HG03064 (cell line): ENCODE measurements around the gene IL4I1.

ENCODE experiments used
- ATAC-seq: cut with Tn5 transposase; IDR thresholded peaks from one replicate; pipeline ENCODE4 v1.9.1; 2021; ENCODE audit warnings: low read depth; ENCODE audit not compliant: unreplicated experiment

The IL4I1 gene

DNA sequence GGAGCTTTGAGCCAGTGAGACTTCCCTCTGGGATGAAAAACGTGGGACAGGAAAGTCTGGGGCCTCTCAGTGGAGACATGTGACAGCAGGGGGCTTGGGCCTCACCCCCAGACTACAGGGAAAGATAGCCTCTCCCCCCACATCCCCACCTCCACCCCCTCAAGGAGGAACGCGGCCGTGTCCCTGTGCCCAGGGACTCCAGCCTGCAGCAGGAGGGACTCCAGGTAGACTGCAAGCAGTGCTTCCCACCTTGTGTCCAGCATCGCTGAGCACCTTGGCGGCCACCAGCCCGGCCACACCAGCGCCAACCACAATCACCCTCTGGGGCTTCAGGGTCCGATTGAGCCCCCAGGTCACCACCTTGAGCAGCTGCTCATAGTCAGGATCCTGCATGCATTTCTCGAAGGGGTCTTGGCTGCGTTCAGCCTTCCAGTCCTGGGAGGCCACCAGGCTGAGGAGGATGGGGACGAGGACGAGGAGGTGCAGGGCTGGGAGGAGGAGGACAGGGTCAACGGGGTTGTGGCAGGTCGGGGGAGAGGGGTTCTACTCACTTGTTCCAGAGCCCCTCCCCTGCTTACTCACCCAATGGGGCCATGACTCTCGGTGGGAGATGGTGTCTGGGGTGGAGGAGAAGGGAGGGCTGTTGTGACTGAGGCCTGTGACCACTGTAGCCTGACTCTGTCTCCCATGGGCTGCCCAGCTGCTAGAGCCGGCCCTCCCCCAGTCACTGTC, 955 bp downstream of the IL4I1 start:
- no peak for ATAC-seq

DNA sequence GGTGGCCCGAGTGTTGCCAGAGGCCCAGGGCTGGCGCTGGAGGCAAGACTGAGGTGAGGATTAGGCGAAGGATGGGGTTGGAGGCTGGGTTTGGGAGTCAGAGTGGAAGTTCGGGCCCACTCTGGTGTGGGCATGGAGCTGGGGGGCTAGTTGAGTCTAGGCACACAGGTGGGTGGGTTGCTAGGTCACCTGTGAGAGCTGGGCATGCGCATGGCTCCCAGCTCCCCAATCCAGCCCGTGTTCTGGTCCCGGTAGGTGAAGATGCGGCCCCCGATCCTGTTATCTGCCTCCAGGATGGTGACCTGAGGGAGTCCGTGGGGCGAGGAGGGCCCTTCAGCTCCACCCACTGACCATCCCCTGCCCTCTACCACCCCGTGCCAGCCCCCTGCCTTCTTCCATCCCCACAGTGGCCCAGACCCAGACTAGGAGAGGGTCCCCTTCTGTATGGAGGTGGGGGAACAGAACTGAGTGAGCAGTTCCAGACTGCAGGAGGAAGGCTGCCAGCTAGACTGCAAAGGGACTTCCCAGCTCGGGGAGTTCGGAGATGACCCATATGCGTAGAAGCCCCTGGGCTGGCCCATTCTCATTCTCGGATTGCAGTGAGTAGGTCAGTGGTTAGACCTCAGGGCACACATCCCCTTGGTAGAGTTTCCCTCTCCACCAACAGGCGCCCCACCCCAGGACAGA, 1.7 kb downstream of the IL4I1 start:
- no peak for ATAC-seq

DNA sequence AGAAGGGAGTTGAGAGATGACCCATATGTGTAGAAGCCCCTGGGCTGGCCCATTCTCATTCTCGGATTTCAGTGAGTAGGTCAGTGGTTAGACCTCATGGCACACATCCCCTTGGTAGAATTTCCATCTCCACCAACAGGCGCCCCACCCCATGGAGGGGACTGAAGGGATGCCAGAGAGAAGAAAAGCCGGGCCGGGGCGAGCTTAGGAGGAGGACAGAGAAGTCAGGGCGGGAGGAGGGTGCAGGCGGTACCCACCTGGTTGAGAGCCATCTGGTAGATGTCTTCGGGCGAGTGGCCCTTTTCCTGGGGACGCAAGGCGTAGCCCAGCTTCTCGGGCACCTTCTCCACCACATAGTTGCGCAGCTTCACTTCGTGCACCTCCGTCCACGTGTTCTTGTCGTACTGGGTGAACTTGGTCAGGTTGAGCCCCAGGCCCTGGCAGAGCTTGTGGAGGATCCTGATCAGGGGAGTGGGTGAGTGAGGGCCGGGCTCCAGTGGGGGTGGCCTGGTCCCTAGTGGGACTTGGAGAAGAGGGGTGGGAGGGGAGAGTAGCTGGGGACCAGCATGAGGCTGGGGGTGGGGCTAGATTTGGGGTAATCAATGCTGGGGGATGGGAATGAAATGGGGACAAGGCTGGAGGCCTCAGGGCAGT, 2.5 kb downstream of the IL4I1 start:
- ATAC-seq, result no peak

DNA sequence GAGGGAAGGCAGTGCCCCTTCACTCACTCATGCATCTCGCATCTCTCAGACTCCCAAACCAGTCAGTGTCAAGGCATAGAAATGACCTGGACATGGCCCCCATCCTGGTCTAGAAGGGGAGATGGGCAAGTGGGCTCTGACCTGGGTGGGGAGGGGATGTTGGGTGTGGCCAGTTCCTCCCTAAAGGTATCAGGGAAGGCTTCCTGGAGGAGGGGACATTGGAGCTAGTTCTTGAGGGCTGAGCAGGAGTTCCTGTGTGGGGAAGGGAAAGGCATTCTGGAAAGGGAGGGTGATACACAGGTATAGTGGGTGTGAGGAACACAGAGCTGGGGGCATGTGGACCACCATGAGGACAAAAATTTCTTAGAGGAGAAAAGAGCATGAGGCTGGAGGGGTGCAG, 4.0 kb downstream of the IL4I1 start:
- no peak for ATAC-seq

DNA sequence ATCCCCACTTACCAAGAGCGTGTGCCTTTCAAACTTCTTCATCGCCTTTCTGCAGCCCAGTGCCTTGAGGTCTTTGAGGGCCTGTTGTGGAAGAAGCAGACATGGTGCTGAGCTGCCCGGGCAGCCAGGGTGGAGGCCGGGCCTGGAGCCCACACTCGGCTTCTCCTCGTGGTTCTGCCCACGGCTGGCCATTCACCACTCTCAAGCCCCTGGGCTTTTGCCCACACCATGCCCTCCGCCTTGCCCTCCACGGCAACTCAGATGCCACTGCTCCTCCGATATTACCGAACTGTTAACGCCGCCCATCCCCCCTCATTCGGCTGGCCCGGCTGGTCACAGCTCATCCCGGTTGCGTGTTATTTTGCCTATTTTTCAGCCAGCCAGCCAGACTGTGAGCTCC, 5.3 kb downstream of the IL4I1 start:
- no peak for ATAC-seq

DNA sequence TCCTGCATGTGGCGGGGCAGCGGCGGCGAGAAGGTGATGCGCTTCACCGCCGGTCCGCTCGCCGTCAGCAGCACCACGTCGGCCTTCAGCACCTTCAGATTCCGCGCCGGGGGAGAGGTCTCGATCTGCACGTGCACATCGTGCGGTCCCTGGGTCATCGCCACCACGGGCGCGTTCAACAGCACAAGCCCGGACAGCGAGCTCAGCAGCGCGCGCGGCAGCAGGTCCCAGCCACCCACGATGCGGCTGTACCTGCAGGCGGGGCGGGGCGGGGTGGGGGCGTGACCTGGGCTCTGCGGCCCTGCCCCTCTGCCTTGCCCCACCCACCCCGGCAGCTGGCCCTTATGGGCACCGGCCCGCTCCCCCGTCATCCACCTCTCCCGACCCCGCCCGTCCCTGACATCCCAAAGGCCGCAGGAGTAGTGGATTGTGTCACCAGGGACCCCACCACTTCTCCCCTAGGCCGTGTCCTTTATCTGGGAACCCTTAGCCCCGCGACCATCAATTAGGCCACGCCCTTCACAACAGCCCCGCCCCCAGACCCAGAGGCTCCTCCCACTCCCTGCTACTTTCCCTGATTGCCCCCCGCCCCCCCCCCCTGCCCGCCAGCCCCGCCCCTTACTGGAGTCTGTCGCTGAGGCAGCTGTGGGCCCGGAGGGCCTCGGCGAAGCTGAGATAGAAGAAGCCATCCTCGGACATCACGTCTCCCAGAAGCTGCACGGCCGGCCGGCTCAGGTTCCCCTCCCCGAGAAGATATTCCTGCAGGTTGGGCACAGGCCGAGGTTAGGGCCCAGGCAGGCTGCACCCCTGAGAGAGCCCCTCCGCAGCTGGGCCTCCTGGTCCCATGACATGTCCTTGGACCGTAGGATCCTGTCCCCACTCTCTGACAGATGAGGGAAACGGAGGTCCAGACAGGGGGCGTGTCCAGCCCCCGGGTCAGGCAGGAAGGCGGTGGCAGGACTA, 6.1 kb downstream of the IL4I1 start:
- no peak for ATAC-seq

DNA sequence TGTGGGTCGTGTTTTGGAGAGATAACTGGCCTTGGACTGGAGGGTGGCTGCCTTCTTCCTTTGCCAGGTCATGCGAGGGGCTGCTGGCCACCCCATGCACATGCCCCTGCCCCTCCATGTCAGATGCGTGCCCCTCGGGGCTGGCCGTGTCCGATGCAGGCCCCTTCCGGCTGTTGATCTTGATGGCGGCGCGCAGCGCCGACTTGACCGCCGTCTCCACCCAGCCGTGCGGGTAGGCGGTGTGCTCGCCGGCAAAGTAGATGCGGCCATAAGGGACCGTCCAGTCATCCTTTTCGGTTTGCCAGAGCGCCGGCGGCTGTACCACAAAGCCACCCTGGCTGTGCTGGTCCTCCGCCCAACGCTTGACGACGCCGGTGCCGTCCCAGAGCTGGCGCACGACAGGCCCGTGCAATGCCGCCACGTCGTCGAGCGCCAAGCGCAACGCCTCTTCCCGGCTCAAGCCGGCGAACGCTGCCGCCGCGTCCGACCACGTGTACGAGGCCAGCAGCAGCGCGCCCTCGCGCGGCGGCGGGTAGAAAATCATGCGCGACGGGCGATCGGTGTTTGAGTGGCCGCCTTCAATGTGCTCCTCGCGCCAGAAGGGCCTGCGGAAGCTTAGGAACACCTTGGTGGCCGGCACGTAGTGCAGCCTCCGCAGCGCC, 6.9 kb downstream of the IL4I1 start:
- ATAC-seq, result no peak

DNA sequence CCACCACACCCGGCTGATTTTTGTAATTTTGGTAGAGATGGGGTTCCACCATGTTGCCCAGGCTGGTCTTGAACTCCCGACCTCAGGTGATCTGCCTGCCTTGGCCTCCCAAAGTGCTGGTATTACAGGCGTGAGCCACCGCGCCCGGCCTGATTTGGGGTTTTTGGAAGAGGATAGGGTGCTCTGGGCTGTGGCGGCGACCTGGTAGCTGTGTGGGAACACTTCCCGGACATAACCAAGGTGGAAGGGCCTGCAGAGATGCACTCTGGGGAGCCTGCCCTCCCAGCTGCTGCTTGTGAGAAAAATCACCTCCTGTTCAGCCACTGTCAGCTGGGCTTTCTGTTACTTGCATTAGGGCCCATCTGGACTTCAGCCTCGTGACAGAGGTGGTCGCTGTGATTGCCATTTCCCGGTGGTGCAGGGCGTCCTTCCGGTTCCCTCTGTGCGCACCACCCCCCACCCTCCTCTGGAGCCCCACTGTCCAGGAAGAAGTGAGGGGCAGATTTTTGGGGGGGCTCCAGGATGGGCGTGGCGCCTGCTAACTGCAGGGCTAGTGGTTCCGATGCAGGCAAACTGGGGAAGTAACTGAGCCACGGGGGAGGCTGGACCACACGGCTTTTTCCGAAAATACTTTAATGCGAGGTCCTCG, 7.5 kb downstream of the IL4I1 start:
- no peak for ATAC-seq

DNA sequence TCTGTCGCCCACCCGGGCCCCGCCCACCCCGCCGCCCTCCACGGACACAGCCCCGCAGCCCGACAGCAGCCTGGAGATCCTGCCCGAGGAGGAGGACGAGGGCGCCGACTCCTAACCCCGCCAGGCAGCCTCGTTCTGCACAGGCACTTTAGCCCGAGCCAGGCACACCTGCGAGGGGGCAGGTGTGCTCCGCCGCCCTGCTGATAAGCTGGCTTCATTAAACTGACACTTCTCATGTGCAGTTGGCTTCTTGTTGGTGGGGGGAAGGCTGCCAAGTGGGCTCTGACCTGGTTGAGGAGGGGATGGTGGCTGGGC, 8.2 kb downstream of the IL4I1 start:
- ATAC-seq, result no peak

DNA sequence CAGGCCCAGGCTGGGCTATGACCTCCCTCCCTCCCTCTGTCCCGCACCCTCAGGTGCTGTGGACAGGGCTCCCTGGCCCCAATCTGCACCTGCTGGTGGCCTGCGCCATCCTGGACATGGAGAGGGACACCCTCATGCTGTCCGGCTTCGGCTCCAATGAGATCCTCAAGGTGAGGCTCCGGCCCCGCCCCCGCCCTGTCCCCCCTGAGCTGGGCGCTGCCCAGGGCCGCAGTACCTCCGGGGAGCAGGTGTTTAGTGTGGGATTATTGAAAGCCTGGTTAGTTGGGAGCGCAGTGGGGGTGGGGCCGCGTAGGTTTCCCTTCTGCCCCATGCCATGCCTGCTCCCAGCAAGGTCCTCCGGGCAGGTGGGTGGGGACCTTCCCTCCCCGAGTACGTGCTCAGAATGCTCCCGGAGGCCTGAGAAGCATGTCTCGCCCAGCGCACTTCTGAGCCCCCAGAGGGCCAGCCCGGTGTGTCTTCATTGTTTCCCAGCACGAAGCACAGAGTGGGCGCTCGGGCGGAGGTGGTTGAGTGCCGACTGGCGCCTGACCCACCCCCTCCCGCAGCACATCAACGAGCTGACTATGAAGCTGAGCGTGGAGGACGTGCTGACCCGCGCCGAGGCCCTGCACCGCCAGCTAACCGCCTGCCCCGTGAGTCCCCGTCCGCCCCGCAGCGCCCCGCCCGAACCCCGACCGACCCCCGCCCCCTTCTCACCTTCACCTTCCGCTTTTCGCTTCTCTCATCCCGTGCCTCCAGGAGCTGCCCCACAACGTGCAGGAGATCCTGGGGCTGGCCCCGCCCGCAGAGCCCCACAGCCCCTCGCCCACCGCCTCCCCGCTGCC, 8.8 kb downstream of the IL4I1 start:
- no peak for ATAC-seq

DNA sequence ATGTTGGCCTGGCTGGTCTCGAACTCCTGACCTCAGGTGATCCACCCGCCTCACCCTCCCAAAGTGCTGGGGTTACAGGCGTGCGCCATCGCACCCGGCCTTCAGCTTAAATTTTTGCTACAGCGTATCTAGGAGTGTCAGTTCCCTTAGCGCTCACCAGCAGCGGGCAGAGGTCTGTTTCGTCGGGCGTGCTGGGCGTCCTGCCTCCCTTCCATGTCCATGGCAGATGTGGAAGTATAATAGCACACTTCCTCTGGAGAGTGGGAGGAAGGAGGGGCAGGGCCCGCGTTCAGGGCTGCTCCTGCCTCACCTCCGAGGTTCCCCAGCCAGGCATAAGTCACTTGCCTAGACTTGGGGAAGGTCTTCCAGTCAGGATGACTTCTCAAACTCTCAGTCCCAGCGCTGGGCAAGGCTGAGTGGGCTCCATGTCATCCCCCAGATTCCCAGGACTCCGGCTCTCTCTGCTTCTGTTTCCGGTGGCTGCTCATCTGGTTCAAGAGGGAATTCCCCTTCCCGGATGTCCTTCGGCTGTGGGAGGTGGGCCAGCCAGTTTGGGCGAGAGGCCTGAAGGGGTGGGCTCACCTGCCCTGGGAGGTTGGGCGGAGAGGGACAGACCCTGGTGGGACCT, 9.5 kb downstream of the IL4I1 start:
- ATAC-seq, result no peak

DNA sequence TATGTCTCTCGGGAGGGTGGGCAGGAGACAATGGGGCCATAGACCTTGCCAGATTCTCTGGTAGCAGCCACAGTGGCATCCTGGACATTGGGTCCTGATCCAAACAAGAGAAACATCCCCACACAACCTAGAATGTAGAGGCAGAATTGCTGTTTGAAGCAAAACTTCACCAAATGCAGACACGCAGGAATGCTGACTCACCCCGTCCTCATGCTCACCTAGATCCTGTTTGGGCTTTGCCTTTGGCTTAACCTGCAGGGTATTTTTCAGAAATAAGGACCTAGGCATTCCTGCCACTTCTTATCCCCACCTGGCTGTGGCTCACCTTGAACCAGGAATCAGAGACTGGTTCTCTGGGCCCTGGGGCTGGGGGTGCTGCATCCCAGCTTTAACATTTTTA, 11.9 kb downstream of the IL4I1 start:
- no peak for ATAC-seq

DNA sequence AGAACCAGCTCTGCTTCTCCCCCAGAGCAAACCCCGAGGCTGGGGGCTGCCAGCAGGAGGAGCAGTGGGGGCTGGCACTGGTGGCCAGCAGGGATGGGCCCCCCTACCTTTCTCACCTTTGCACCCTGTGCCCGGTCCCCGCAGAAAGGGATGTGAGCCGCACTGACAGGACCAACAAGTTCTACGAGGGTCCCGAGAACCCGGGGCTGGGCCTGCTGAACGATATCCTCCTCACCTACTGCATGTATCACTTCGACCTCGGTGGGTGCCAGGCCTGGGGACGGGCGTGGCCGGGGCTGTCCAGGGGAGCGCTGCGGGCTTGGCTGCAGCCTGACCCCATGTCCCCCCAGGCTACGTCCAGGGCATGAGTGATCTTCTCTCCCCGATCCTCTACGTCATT, 12.6 kb downstream of the IL4I1 start:
- no peak for ATAC-seq

DNA sequence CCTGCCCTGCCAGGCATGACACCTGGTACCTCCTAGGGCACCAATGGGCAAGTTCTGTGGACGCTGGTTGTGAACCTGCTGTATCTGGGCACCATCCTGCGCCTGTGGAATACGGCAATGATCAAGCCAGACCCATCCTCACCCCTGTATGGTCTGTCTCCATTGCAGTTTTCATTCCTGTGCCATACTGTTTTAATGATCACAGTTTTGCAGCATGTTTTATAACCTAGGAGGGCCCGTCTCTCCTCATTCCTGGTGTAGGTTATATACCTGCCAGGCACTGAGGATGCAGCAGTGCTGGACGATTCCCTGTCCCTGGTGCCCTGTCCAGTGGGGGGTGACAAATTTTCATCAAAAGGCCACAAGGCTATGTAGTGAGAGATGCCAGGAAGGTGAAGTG, 13.6 kb downstream of the IL4I1 start:
- no peak for ATAC-seq

DNA sequence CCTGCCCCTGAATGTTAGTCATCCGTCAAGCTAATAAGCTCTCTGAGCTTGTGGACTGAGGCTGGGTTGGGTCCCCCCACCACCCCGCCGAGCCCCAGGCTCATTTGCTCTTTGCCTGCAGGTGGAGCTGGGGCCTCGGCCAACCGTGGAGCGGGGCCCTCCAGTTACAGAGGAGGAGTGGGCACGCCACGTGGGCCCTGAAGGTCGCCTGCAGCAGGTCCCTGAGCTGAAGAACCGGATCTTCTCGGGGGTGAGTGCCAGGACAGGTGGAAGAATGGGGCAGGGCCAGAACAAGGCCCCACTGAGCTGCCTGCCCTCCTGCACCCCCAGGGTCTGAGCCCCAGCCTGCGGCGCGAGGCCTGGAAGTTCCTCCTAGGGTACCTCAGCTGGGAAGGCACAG, 14.0 kb downstream of the IL4I1 start:
- no peak for ATAC-seq

DNA sequence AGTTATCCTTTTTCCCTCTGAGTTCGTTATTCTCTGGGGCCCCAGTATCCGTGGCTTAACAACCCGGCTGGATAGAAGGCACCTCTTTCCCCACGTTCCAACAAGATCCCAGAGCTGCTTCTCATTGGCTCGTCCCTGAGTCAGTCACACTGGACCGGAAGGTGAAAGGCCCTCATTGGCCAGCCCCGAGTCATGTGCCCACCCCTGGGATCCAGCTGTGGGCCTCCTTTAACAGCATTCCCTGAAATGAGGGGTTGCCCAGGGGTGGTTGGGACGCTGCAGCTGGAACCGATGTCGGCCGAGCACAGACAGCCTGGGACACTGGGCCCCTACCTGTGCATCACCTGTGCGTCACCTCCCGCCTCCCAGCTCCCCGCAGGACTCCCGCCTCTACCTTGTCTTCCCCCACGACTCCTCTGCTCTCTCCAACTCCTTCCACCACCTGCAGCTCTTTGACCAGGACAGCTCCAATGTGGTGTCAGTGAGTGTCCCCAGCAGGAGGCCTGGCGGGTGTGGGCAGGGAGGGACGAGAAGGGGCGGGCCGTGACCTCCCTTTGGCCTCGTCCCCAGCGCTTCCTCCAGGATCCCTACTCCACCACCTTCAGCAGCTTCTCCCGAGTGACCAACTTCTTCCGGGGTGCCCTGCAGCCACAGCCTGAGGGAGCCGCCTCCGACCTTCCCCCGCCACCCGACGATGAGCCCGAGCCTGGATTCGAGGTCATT, 14.9 kb downstream of the IL4I1 start:
- no peak for ATAC-seq

DNA sequence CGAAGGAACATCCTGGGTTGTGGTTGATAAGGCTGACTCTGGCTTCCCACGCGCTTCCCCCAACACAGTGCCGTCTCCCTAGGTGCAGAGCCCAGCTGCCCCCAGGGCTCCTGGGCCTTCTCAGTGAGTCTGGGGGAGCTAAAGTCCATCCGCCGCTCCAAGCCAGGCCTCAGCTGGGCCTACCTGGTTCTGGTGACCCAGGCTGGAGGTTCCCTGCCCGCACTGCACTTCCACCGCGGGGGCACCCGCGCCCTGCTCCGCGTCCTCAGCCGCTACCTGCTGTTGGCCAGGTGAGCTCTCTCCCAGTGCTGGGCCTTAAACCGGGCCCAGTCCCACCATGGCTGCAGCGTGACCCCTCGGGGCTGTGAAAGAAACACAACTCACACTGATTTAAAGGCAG, 15.5 kb downstream of the IL4I1 start:
- ATAC-seq, result no peak
